Sigmoid colon (tissue), 4 donors: ENCODE results near the gene YPEL2.

Experiments used
- EP300 ChIP-seq, 4 donors: sonication (generic); formaldehyde crosslinking; IDR thresholded peaks; one replicate each; pipeline ENCODE4 v1.6.1; 2017; ENCODE audit warnings: antibody characterized with exemption in 4 of 4
- POLR2A ChIP-seq, 2 donors: fragments of 450-650 bp; IDR thresholded peaks; one replicate each; pipeline ENCODE4 v1.6.1; 2016; ENCODE audit warnings: antibody characterized with exemption in 2 of 2, mild to moderate bottlenecking in 2 of 2, moderate library complexity in 2 of 2
- POLR2AphosphoS5 ChIP-seq, 4 donors: sonication (generic); formaldehyde crosslinking; IDR thresholded peaks; one replicate each; pipeline ENCODE4 v1.6.1; 2017; ENCODE audit warnings: antibody characterized with exemption in 4 of 4
- TF ChIP-seq, protein P1 (sequence below), 4 experiments: fragments of 450-650 bp in 3 of 4; fragments of 200-600 bp in 1 of 4; IDR thresholded peaks; one replicate each; pipeline ENCODE4 v1.5.1; 2016 to 2019; ENCODE audit warnings: antibody characterized with exemption in 4 of 4, mild to moderate bottlenecking in 3 of 4, moderate library complexity in 2 of 4

DNA sequence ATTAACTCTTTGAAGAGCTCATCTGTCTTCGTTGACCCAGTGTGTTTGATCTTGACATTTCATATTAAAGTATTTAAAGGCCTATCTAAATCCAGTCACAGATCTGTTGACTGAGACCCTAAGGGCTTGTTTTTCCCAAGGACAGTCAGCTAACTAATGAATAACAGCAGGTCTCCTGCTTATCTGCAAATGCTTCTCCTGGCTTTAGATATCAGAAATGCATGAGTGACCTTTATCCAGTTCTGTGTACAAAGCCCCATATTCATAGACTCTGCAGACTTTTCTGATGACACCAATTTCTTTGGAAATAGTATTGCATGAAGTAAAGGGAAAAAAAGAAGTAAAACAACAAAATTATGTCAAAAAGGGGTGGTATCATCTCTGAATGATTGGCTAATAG is 70.3 kb downstream of the YPEL2 start:
- TF ChIP-seq EP300 (IDR thresholded peaks at IDR 0.05) (no peak), POLR2A (IDR thresholded peaks at IDR 0.05) (no peak), POLR2AphosphoS5 (IDR thresholded peaks at IDR 0.05) (no peak)
- TF ChIP-seq, protein P1, sequence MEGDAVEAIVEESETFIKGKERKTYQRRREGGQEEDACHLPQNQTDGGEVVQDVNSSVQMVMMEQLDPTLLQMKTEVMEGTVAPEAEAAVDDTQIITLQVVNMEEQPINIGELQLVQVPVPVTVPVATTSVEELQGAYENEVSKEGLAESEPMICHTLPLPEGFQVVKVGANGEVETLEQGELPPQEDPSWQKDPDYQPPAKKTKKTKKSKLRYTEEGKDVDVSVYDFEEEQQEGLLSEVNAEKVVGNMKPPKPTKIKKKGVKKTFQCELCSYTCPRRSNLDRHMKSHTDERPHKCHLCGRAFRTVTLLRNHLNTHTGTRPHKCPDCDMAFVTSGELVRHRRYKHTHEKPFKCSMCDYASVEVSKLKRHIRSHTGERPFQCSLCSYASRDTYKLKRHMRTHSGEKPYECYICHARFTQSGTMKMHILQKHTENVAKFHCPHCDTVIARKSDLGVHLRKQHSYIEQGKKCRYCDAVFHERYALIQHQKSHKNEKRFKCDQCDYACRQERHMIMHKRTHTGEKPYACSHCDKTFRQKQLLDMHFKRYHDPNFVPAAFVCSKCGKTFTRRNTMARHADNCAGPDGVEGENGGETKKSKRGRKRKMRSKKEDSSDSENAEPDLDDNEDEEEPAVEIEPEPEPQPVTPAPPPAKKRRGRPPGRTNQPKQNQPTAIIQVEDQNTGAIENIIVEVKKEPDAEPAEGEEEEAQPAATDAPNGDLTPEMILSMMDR (IDR thresholded peaks at IDR 0.05) = no peak
